22Rv1 (cell line): ENCODE results near the gene TMX4.
"Not testable (repeated sequence)": the region's sequence is repeated elsewhere in the genome, so short reads cannot be mapped to it uniquely, and the experiment has no call there.

Source experiments
- H3K27ac ChIP-seq: fragments of 450-650 bp; 2 replicates; pipeline ENCODE4 v1.5.1; 2017
- ZFX ChIP-seq: fragments of 450-650 bp; IDR thresholded peaks from 2 replicates; pipeline ENCODE4 v1.6.1; 2017; ENCODE audit warnings: antibody characterized with exemption, borderline replicate concordance
- TF ChIP-seq, protein P1 (sequence below): fragments of 450-650 bp; IDR thresholded peaks from 2 replicates; pipeline ENCODE4 v1.5.1; 2017; ENCODE audit warnings: mild to moderate bottlenecking

TMX4 gene

DNA sequence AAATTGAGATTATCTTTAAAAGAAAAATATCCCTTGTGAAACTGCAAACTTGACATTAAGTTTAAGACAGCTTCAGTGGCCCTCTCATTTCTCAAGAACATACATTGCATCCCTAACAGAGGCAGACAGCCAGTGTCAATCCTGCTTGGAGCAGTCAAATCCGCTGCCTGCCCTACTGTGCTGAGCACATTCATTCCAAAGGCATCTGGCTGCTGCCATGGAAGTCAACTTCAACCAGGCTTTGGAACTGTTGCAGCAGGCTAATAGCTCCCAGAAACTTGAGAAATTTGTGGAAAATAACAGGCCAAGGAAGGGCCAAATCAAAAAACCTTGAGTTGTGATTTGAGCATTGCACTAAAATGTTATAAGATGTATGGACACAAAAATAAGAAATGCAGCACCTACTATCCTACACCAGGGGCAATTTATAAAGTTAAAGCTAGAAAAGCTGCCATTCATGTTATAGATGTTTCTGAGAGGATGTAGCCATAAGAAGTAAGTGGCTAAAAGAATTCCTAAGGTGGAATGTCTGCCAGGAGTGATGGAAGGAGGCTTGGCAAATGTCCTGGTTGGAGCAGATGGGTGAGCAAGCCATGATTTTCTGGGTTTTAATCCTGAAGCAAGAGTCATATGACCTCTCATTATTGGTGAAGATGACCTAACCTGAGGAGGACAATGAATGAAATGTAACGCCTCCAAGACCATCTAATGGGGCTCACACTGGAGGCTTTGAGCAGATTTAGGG lies 47.9 kb downstream of the TMX4 start:
- H3K27ac ChIP-seq = no peak overlapping the region
- no peak for TF ChIP-seq ZFX
- TF ChIP-seq, protein P1, sequence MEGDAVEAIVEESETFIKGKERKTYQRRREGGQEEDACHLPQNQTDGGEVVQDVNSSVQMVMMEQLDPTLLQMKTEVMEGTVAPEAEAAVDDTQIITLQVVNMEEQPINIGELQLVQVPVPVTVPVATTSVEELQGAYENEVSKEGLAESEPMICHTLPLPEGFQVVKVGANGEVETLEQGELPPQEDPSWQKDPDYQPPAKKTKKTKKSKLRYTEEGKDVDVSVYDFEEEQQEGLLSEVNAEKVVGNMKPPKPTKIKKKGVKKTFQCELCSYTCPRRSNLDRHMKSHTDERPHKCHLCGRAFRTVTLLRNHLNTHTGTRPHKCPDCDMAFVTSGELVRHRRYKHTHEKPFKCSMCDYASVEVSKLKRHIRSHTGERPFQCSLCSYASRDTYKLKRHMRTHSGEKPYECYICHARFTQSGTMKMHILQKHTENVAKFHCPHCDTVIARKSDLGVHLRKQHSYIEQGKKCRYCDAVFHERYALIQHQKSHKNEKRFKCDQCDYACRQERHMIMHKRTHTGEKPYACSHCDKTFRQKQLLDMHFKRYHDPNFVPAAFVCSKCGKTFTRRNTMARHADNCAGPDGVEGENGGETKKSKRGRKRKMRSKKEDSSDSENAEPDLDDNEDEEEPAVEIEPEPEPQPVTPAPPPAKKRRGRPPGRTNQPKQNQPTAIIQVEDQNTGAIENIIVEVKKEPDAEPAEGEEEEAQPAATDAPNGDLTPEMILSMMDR = no peak

- TF ChIP-seq ZFX = no peak
- TF ChIP-seq, protein P1 = no peak
- no peak overlapping the region for H3K27ac ChIP-seq
Observed at GRCh38 chr20:7967199-7967844, 52.2 kb downstream of the TMX4 start.

DNA sequence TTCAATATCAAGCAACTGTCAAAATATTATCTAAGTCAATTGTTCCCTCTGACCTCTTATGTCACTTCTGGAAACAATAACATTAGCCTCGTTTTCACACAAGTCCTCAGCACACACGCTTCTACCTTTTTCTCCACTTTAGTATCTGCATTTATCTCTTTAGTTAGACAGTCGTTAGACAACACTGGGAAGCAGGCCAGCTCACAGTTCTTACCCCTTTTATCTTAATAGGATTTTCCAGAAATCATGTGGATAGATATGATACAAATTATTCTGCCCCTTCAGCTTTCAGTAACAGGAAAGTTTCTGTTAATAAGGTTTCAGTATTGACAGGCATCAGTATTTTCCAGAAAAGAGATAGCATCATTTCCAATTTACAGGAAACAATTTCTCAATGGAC lies 53.4 kb downstream of the TMX4 start:
- TF ChIP-seq ZFX = no peak
- TF ChIP-seq, protein P1 = no peak
- no peak overlapping the region for H3K27ac ChIP-seq

- no peak overlapping the region for H3K27ac ChIP-seq
- TF ChIP-seq, protein P1 = no peak
- no peak for TF ChIP-seq ZFX
Observed at GRCh38 chr20:7959484-7959883, 60.1 kb downstream of the TMX4 start.

- not testable (repeated sequence) for H3K27ac ChIP-seq
Observed at GRCh38 chr20:7956561-7956960, 63.0 kb downstream of the TMX4 start.

GRCh38 chr20:7950387-7950786 lies 69.2 kb downstream of the TMX4 start:
- no peak overlapping the region for H3K27ac ChIP-seq
- TF ChIP-seq ZFX = no peak
- TF ChIP-seq, protein P1 = no peak

DNA sequence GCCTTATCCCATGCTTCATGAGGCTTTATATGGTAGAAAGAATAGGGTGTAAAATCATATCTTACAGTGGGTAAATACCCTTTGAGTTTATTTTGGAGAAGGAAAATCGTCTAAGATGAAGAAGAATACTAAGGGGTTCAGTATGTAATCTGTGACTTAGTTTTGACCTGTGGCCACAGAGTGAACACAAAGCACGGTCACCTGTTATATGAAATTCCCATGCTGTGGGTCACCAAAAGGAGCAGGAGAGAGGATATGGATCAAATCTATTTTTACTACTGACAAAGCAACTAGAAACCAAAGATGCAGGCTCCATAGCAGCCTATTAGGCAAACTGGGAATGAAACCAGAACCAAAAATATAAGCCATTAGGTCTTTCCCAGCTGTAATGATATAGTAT lies 75.7 kb downstream of the TMX4 start:
- no peak overlapping the region for H3K27ac ChIP-seq
- no peak for TF ChIP-seq ZFX
- TF ChIP-seq, protein P1 = no peak
